ENCODE results near the gene PTH. TPM values are rescaled to one million over a fixed set of nuclear protein-coding genes. Genes with fewer than 3 reads are reported as not detected.

Gene PTH
- total RNA-seq, 6 experiments from 2014 or later: not detected

GRCh38 chr11:13449522-13449921, 46.3 kb downstream of the PTH start:
- Mint-ChIP-seq H3K27me3 (ENCODE audit: insufficient read depth) (no peaks in the 10 kb centered on the region; the same call in 1 of the 2 replicates), H3K9me3 (no peaks in the 10 kb centered on the region), H3K4me1 (ENCODE audit: low read depth) (peaks cover 59% of the 10 kb centered on the region), H3K27ac (no peak overlapping the region), H3K4me3 (no peak overlapping the region), H3K36me3 (ENCODE audit: low read depth) (peaks cover 4% of the 10 kb centered on the region; the same call in 1 of the 2 replicates)
- no peak for TF ChIP-seq CTCF (IDR thresholded peaks at IDR 0.05)
- no peak for DNase-seq

- Mint-ChIP-seq H3K9me3 (no peaks in the 10 kb centered on the region), H3K36me3 (ENCODE audit: low read depth) (peaks cover 4% of the 10 kb centered on the region; the same call in 1 of the 2 replicates), H3K4me3 (no peak overlapping the region), H3K4me1 (ENCODE audit: low read depth) (peaks cover 59% of the 10 kb centered on the region), H3K27me3 (ENCODE audit: insufficient read depth) (no peaks in the 10 kb centered on the region; the same call in 1 of the 2 replicates), H3K27ac (no peak overlapping the region; the same call in 1 of the 2 replicates)
- DNase-seq: no peak
- no peak for TF ChIP-seq CTCF (IDR thresholded peaks at IDR 0.05)
Measured at GRCh38 chr11:13448876-13449275, 46.9 kb downstream of the PTH start.

- Mint-ChIP-seq H3K4me3 (no peak overlapping the region; the same call in 1 of the 2 replicates), H3K27ac (no peak overlapping the region; the same call in 1 of the 2 replicates), H3K9me3 (no peaks in the 10 kb centered on the region), H3K27me3 (ENCODE audit: insufficient read depth) (no peaks in the 10 kb centered on the region; the same call in 1 of the 2 replicates), H3K36me3 (ENCODE audit: low read depth) (peaks cover 2% of the 10 kb centered on the region; the same call in 1 of the 2 replicates), H3K4me1 (ENCODE audit: low read depth) (peaks cover 63% of the 10 kb centered on the region)
- peak; percentile 33 for DNase-seq
- TF ChIP-seq CTCF (IDR thresholded peaks at IDR 0.05): no peak
Measured at GRCh38 chr11:13446444-13446843, 49.4 kb downstream of the PTH start.

GRCh38 chr11:13445588-13445987, 50.2 kb downstream of the PTH start:
- H3K4me3 Mint-ChIP-seq: peak overlapping the region; percentile 55; the same call in 1 of the 2 replicates
- no peak for DNase-seq
- no peak overlapping the region; the same call in 1 of the 2 replicates for H3K27ac Mint-ChIP-seq
- peaks cover 61% of the 10 kb centered on the region for H3K4me1 Mint-ChIP-seq (ENCODE audit: low read depth)
- no peaks in the 10 kb centered on the region for H3K9me3 Mint-ChIP-seq
- no peaks in the 10 kb centered on the region; the same call in 1 of the 2 replicates for H3K36me3 Mint-ChIP-seq (ENCODE audit: low read depth)
- TF ChIP-seq CTCF (IDR thresholded peaks at IDR 0.05): no peak
- H3K27me3 Mint-ChIP-seq (ENCODE audit: insufficient read depth): no peaks in the 10 kb centered on the region; the same call in 1 of the 2 replicates

Other genes starting within 250 kb of the PTH start
- 10 to 100 TPM in 1 of 6 experiments, 1 to 10 TPM in 5; 6.9 to 10.4 (median 7.5) TPM for gene BMAL1, start 218.2 kb downstream of the PTH start, total RNA-seq (2021; fragmentation: NEBNext Ultra II Directional; extraction: Animal tissue kit (Norgen Biotek cat#: 25700))
- gene BTBD10, start 32.8 kb downstream of the PTH start, total RNA-seq (2021; fragmentation: NEBNext Ultra II Directional; extraction: Animal tissue kit (Norgen Biotek cat#: 25700)): 10 to 100 TPM; 30.3 to 37.2 (median 35.0) TPM
- gene FAR1, start 172.7 kb upstream of the PTH start, total RNA-seq (2021; fragmentation: NEBNext Ultra II Directional; extraction: Animal tissue kit (Norgen Biotek cat#: 25700)): 10 to 100 TPM; 40.8 to 59.5 (median 44.2) TPM